ENCODE results near the gene SND1. TPM values are rescaled to one million over a fixed set of nuclear protein-coding genes. Genes with fewer than 3 reads are reported as not detected.

The SND1 gene
- polyA plus RNA-seq, 3 donors = 46.5 to 97.3 (median 79.8) TPM

- Mint-ChIP-seq H3K27me3 (ENCODE audit: low read depth in 3 of 3) (no peaks in the 10 kb centered on the region), H3K9me3 (no peaks in the 10 kb centered on the region), H3K4me3 (no peak overlapping the region), H3K36me3 (peaks cover 18 to 27% of the 10 kb centered on the region in 2 donors), H3K4me1 (peaks cover 14% of the 10 kb centered on the region), H3K27ac (no peak overlapping the region)
- no peak for DNase-seq
- WGBS (ENCODE audit: insufficient coverage) = 100% methylated on average over 1 of the region's 3 CpGs
- Histone ChIP-seq H2AFZ (ENCODE audit: insufficient read depth, low read depth, low read length, poor library complexity, severe bottlenecking) (no peak overlapping the region), H3K79me2 (ENCODE audit: insufficient read depth, low read length) (no peaks in the 10 kb centered on the region), H3K4me1 (ENCODE audit: control insufficient read depth in 1 of 2, insufficient read depth in 2 of 2, low read length in 2 of 2) (peaks cover 6 to 11% of the 10 kb centered on the region in 2 donors), H3K9me3 (replicated peaks in 1 of 2; ENCODE audit: control insufficient read depth in 1 of 2, insufficient read depth in 1 of 2, low read length in 2 of 2) (no peaks in the 10 kb centered on the region), H4K20me1 (ENCODE audit: insufficient read depth, low read length) (peaks cover 49% of the 10 kb centered on the region), H3K36me3 (replicated peaks in 1 of 2; ENCODE audit: control insufficient read depth in 1 of 2, insufficient read depth in 2 of 2, low read length in 2 of 2) (peaks cover 13 to 28% of the 10 kb centered on the region in 2 donors), H3K9ac (ENCODE audit: insufficient read depth, low read length, poor library complexity, severe bottlenecking) (no peak overlapping the region), H3K27me3 (ENCODE audit: control insufficient read depth in 2 of 2, insufficient read depth in 2 of 2, low read length in 2 of 2) (no peaks in the 10 kb centered on the region), H3K4me2 (replicated peaks; ENCODE audit: extremely low read depth, low read length, poor library complexity, severe bottlenecking) (no peak overlapping the region), H3K27ac (ENCODE audit: low read depth in 1 of 2, low read length in 2 of 2) (no peak overlapping the region), H3K4me3 (replicated peaks in 1 of 3; ENCODE audit: low read depth in 2 of 3, low read length in 3 of 3) (no peak overlapping the region)
- TF ChIP-seq CTCF (IDR thresholded peaks at IDR 0.05) = no peak
- intact Hi-C loops (cut with micrococcal nuclease) = no loop called here
Observed at GRCh38 chr7:128040205-128040604, 388.2 kb downstream of the SND1 start.

GRCh38 chr7:128041203-128041602, 389.2 kb downstream of the SND1 start:
- peaks cover 13 to 28% of the 10 kb centered on the region in 2 donors for H3K36me3 ChIP-seq (replicated peaks in 1 of 2; ENCODE audit: control insufficient read depth in 1 of 2, insufficient read depth in 2 of 2, low read length in 2 of 2)
- intact Hi-C loops (cut with micrococcal nuclease) = no loop called here
- no peak for TF ChIP-seq CTCF (IDR thresholded peaks at IDR 0.05)
- Mint-ChIP-seq H3K4me1 (peaks cover 21% of the 10 kb centered on the region), H3K9me3 (no peaks in the 10 kb centered on the region), H3K27me3 (ENCODE audit: low read depth in 3 of 3) (no peaks in the 10 kb centered on the region), H3K4me3 (no peak overlapping the region), H3K36me3 (peaks cover 18 to 27% of the 10 kb centered on the region in 2 donors), H3K27ac (no peak overlapping the region)
- no peak overlapping the region for H3K4me2 ChIP-seq (replicated peaks; ENCODE audit: extremely low read depth, low read length, poor library complexity, severe bottlenecking)
- no peaks in the 10 kb centered on the region for H3K27me3 ChIP-seq (ENCODE audit: control insufficient read depth in 2 of 2, insufficient read depth in 2 of 2, low read length in 2 of 2)
- peaks cover 12 to 20% of the 10 kb centered on the region in 2 donors for H3K4me1 ChIP-seq (ENCODE audit: control insufficient read depth in 1 of 2, insufficient read depth in 2 of 2, low read length in 2 of 2)
- H2AFZ ChIP-seq (ENCODE audit: insufficient read depth, low read depth, low read length, poor library complexity, severe bottlenecking) = no peak overlapping the region
- no peak overlapping the region for H3K27ac ChIP-seq (ENCODE audit: low read depth in 1 of 2, low read length in 2 of 2)
- DNase-seq = peak in 1 of 3 donors; percentile 33
- no peak overlapping the region for H3K4me3 ChIP-seq (replicated peaks in 1 of 3; ENCODE audit: low read depth in 2 of 3, low read length in 3 of 3)
- peaks cover 50% of the 10 kb centered on the region for H4K20me1 ChIP-seq (ENCODE audit: insufficient read depth, low read length)
- H3K79me2 ChIP-seq (ENCODE audit: insufficient read depth, low read length) = no peaks in the 10 kb centered on the region
- 50% methylated on average over 1 of the region's 7 CpGs for WGBS (ENCODE audit: insufficient coverage)
- H3K9ac ChIP-seq (ENCODE audit: insufficient read depth, low read length, poor library complexity, severe bottlenecking) = no peak overlapping the region
- H3K9me3 ChIP-seq (replicated peaks in 1 of 2; ENCODE audit: control insufficient read depth in 1 of 2, insufficient read depth in 1 of 2, low read length in 2 of 2) = no peaks in the 10 kb centered on the region

Data from CD14-positive monocyte (primary cell).